ENCODE measurements around the gene TMOD1. TPM values are rescaled to one million over a fixed set of nuclear protein-coding genes. Genes with fewer than 3 reads are reported as not detected.

TMOD1 gene
- total and polyA plus RNA-seq, 9 of the 15 experiments (the other 6 are each of a cell fraction or from before 2014, with no cell fraction given), result 7.1 to 41.2 (median 14.2) TPM

DNA sequence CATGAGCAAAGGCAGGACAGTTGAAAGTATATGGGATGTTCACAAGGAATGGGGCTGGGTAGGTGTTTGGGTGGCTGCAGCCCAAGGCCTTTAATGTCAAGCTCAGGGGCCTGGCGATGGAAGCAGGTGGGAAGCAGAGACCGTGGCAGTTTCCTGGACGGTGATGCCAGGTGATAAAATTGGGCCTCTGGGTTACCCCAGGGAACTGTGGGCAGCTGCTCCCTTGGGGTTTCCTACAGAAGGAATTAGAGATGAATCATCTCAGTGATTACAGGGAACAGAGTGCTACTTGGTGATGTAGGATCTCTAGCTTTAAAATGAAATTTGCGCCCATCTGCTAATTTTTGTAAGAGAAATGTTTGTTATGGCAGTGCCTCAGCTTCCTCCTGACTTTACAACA, 92.5 kb downstream of the TMOD1 start (continued):
- no peak for TF ChIP-seq MYNN (IDR thresholded peaks at IDR 0.05)
- TF ChIP-seq MYNN (CRISPR knock-in tag; IDR thresholded peaks at IDR 0.05), result no peak
- TF ChIP-seq, protein P1, sequence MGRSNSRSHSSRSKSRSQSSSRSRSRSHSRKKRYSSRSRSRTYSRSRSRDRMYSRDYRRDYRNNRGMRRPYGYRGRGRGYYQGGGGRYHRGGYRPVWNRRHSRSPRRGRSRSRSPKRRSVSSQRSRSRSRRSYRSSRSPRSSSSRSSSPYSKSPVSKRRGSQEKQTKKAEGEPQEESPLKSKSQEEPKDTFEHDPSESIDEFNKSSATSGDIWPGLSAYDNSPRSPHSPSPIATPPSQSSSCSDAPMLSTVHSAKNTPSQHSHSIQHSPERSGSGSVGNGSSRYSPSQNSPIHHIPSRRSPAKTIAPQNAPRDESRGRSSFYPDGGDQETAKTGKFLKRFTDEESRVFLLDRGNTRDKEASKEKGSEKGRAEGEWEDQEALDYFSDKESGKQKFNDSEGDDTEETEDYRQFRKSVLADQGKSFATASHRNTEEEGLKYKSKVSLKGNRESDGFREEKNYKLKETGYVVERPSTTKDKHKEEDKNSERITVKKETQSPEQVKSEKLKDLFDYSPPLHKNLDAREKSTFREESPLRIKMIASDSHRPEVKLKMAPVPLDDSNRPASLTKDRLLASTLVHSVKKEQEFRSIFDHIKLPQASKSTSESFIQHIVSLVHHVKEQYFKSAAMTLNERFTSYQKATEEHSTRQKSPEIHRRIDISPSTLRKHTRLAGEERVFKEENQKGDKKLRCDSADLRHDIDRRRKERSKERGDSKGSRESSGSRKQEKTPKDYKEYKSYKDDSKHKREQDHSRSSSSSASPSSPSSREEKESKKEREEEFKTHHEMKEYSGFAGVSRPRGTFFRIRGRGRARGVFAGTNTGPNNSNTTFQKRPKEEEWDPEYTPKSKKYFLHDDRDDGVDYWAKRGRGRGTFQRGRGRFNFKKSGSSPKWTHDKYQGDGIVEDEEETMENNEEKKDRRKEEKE (IDR thresholded peaks at IDR 0.05; ENCODE audit: borderline replicate concordance in 1 of 2, control insufficient read depth in 1 of 2, low read depth in 2 of 2, low read length in 1 of 2), result no peak
- TF ChIP-seq ZNF212 (CRISPR knock-in tag; IDR thresholded peaks at IDR 0.05), result no peak
- TF ChIP-seq RFX7 (CRISPR knock-in tag; IDR thresholded peaks at IDR 0.05), result no peak
- no peak for TF ChIP-seq DIDO1 (tag; IDR thresholded peaks at IDR 0.05; ENCODE audit: low read depth)
- TF ChIP-seq, protein P2, sequence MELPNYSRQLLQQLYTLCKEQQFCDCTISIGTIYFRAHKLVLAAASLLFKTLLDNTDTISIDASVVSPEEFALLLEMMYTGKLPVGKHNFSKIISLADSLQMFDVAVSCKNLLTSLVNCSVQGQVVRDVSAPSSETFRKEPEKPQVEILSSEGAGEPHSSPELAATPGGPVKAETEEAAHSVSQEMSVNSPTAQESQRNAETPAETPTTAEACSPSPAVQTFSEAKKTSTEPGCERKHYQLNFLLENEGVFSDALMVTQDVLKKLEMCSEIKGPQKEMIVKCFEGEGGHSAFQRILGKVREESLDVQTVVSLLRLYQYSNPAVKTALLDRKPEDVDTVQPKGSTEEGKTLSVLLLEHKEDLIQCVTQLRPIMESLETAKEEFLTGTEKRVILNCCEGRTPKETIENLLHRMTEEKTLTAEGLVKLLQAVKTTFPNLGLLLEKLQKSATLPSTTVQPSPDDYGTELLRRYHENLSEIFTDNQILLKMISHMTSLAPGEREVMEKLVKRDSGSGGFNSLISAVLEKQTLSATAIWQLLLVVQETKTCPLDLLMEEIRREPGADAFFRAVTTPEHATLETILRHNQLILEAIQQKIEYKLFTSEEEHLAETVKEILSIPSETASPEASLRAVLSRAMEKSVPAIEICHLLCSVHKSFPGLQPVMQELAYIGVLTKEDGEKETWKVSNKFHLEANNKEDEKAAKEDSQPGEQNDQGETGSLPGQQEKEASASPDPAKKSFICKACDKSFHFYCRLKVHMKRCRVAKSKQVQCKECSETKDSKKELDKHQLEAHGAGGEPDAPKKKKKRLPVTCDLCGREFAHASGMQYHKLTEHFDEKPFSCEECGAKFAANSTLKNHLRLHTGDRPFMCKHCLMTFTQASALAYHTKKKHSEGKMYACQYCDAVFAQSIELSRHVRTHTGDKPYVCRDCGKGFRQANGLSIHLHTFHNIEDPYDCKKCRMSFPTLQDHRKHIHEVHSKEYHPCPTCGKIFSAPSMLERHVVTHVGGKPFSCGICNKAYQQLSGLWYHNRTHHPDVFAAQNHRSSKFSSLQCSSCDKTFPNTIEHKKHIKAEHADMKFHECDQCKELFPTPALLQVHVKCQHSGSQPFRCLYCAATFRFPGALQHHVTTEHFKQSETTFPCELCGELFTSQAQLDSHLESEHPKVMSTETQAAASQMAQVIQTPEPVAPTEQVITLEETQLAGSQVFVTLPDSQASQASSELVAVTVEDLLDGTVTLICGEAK (IDR thresholded peaks at IDR 0.05), result no peak
- TF ChIP-seq, protein P2 (CRISPR knock-in tag; IDR thresholded peaks at IDR 0.05), result no peak
- TF ChIP-seq POLR3G (IDR thresholded peaks at IDR 0.05; ENCODE audit: extremely low read depth, insufficient read length, insufficient replicate concordance), result no peak
- TF ChIP-seq ZNF263 (CRISPR knock-in tag; IDR thresholded peaks at IDR 0.05; ENCODE audit: borderline replicate concordance), result no peak
- TF ChIP-seq, protein P3, sequence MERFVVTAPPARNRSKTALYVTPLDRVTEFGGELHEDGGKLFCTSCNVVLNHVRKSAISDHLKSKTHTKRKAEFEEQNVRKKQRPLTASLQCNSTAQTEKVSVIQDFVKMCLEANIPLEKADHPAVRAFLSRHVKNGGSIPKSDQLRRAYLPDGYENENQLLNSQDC (CRISPR knock-in tag; IDR thresholded peaks at IDR 0.05), result no peak
- no peak for TF ChIP-seq SIX5 (IDR thresholded peaks at IDR 0.05; ENCODE audit: borderline replicate concordance in 1 of 2, insufficient read depth in 1 of 2, low read depth in 1 of 2, low read length in 2 of 2)
- no peak for TF ChIP-seq CBX5 (IDR thresholded peaks at IDR 0.05; ENCODE audit: borderline replicate concordance, low read depth)
- TF ChIP-seq, protein P4, sequence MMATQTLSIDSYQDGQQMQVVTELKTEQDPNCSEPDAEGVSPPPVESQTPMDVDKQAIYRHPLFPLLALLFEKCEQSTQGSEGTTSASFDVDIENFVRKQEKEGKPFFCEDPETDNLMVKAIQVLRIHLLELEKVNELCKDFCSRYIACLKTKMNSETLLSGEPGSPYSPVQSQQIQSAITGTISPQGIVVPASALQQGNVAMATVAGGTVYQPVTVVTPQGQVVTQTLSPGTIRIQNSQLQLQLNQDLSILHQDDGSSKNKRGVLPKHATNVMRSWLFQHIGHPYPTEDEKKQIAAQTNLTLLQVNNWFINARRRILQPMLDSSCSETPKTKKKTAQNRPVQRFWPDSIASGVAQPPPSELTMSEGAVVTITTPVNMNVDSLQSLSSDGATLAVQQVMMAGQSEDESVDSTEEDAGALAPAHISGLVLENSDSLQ (IDR thresholded peaks at IDR 0.05), result no peak

Data from K562 (cell line).